ENCODE data around the gene MAS1.
"Not testable (repeated sequence)": the region's sequence is repeated elsewhere in the genome, so short reads cannot be mapped to it uniquely, and the experiment has no call there.

Gene MAS1

GRCh38 chr6:159919011-159919511 lies 28.3 kb downstream of the MAS1 start:
- DNase-seq, result no peak

GRCh38 chr6:159919800-159920199 lies 29.0 kb downstream of the MAS1 start:
- DNase-seq, result no peak

- not testable (repeated sequence) for DNase-seq
Measured at GRCh38 chr6:159924150-159924549, 33.4 kb downstream of the MAS1 start.

GRCh38 chr6:159926542-159927203 lies 35.9 kb downstream of the MAS1 start:
- no peak for DNase-seq

GRCh38 chr6:159929819-159930218 lies 39.0 kb downstream of the MAS1 start:
- no peak for DNase-seq

GRCh38 chr6:159931112-159931511 lies 40.3 kb downstream of the MAS1 start:
- DNase-seq, result no peak

GRCh38 chr6:159931846-159932245 lies 41.1 kb downstream of the MAS1 start:
- peak; percentile 41 for DNase-seq

- no peak for DNase-seq
Measured at GRCh38 chr6:159933077-159933476, 42.3 kb downstream of the MAS1 start.

GRCh38 chr6:159934181-159934580 lies 43.4 kb downstream of the MAS1 start:
- DNase-seq, result no peak

GRCh38 chr6:159935065-159935464 lies 44.3 kb downstream of the MAS1 start:
- DNase-seq, result no peak

GRCh38 chr6:159935633-159936032 lies 44.8 kb downstream of the MAS1 start:
- no peak for DNase-seq

GRCh38 chr6:159939591-159940016 lies 48.8 kb downstream of the MAS1 start:
- DNase-seq, result no peak
